Measurements from ENCODE around the gene ACTR1A.
"Not testable (repeated sequence)": the region's sequence is repeated elsewhere in the genome, so short reads cannot be mapped to it uniquely, and the experiment has no call there.

Gene ACTR1A

GRCh38 chr10:102480396-102480795 lies 22.1 kb downstream of the ACTR1A start:
- no peak for DNase-seq (ENCODE audit: low read depth)

- no peak for DNase-seq (ENCODE audit: low read depth)
These were observed 22.9 kb downstream of the ACTR1A start for GRCh38 chr10:102479651-102480050.

DNA sequence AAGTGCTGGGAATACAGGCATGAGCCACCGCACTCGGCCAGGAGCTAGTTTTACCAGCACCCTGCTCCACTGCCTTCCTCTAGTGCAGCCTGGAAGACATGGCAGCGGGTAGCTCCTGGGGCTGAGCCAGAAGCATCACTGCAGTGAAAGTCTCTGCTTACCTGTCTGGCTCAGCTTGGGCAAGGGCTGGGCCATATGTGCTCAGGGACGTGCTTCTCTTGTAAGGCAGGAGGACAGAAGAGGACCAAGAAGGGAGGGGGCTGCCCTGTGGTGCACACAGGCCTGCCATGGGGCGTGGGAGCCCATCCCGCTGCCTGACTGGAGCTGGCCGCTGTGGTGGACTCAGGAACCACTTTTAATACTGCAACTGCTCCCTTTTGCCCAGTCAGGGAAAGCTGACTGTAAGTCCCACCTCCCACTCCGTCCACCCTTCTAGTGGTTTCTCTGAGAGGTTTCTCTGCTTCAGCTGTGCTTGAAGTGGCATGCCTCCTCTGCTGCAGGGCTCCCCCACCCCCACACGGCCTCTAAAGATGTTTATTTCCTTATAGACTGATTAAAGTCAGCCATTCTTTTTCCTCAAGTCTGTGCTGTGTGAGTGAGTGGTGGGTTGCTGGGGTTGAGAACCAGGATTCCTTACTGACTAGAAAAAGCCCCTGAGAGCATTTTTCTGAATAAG lies 25.9 kb downstream of the ACTR1A start:
- DNase-seq (ENCODE audit: low read depth), result no peak

DNA sequence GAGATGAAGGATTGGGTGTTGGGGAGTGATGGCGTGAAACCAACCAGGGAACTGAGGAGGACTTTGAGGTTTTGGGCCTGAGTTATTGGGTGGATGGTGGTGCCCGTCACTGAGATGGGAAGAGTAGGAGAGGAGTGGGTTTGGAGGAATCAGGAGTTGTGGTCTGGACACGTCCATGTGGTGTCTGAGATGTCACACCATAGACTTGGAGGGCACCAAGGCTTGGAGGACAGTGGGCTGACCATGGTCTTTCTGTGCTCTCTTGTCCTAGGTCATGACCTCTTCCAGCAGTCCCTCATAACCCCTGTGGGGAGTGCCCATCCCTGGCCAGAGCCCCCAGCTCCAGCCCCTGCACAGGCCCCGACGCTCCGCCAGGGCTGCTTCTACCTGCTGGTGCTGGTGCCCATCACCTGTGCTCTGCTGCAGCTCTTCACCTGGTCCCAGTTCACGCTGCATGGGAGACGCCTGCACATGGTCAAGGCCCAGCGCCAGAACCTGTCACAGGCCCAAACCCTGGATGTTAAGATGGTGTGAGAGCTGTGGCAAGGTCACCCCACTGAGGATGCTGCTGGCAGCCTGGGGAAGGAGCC lies 27.0 kb downstream of the ACTR1A start:
- DNase-seq (ENCODE audit: low read depth), result no peak

GRCh38 chr10:102473445-102474331 lies 28.8 kb downstream of the ACTR1A start:
- no peak for DNase-seq (ENCODE audit: low read depth)

DNA sequence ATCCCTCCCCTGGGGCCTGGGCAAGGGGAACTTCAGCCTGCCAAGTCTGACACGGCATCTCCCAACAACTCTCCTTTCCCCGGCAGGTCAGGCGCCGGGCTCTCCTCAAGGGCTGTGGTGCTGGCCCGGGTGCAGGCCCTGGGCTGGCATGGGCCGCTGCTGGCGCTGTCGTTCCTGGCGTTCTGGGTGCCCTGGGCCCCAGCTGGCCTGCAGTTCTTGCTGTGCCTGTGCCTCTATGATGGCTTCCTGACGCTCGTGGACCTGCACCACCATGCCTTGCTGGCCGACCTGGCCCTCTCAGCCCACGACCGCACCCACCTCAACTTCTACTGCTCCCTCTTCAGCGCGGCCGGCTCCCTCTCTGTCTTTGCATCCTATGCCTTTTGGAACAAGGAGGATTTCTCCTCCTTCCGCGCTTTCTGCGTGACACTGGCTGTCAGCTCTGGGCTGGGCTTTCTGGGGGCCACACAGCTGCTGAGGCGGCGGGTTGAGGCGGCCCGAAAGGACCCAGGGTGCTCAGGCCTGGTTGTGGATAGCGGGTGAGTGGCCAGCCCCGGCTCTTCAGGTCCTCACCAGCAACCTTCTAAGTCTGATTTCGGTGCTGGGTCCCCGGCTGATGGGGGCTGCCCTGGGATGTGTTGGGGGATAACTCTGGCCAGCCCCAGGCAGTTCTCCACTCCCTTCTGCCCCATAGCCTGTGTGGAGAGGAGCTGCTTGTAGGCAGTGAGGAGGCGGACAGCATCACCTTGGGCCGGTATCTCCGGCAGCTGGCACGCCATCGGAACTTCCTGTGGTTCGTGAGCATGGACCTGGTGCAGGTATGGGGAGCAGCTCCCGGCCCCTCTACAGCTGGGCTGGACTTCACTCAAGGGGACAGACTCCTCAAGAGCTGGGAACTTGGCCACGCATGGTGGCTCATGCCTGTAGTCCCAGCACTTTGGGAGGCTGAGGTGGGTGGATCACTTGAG lies 31.6 kb downstream of the ACTR1A start:
- no peak for DNase-seq (ENCODE audit: low read depth)

DNA sequence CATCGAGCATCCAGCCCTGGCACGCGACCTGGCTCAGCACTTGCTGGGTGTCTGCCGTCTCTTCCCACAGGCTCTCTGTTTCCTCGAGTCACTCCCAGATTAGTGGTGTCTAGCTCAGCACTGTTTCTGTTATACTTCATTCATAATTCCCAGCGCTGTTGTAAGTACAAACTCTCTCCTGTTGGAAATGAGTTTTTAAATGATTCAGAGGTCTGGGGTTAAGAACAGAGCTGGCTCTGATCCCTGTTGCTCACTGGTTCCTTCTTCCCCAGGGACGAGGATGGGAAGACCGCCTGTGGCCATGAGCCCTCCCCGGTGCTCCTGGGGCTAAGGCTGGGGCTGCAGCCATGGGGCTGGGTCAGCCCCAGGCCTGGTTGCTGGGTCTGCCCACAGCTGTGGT lies 33.8 kb downstream of the ACTR1A start:
- no peak for DNase-seq (ENCODE audit: low read depth)

GRCh38 chr10:102467971-102468438 lies 34.5 kb downstream of the ACTR1A start:
- no peak for DNase-seq (ENCODE audit: low read depth)

GRCh38 chr10:102467318-102467717 lies 35.2 kb downstream of the ACTR1A start:
- no peak for DNase-seq (ENCODE audit: low read depth)

DNA sequence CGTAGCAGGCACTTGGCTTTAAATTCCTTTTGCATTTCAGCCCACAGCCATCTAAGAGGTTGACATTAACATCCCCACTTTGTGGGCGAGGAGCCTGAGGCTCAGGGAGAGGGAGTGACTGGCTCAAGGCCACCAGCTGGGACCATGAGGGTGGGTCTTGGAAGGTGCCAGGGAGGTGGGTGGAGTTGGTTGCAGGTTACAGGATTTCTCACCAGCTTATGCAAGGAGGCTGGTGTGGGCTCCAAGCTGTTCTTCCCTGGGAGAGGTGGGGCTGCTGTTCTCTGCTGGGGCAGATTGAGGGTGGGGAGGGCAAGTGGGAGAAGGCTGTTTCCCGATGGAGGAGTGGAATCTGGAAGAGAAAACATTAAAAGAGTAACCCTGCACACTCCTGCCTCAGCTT lies 37.0 kb downstream of the ACTR1A start:
- no peak for DNase-seq (ENCODE audit: low read depth)

DNA sequence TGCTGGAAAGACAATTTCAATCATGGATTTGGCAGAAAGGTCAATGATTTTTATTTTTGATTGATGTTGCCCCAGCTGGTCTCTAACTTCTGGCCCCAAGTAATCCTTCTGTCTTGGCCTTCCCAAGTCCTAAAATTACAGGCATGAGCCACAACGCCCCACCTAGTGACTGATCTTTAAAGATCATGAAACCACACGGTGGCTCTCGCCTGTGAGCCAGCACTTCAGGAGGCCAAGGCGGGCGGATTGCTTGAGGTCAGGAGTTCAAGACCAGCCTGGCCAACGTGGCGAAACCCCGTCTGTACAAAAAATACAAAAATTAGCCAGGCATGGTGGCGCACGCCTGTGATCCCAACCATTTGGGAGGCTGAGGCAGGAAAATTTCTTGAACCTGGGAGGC lies 38.5 kb downstream of the ACTR1A start:
- DNase-seq (ENCODE audit: low read depth), result no peak

DNA sequence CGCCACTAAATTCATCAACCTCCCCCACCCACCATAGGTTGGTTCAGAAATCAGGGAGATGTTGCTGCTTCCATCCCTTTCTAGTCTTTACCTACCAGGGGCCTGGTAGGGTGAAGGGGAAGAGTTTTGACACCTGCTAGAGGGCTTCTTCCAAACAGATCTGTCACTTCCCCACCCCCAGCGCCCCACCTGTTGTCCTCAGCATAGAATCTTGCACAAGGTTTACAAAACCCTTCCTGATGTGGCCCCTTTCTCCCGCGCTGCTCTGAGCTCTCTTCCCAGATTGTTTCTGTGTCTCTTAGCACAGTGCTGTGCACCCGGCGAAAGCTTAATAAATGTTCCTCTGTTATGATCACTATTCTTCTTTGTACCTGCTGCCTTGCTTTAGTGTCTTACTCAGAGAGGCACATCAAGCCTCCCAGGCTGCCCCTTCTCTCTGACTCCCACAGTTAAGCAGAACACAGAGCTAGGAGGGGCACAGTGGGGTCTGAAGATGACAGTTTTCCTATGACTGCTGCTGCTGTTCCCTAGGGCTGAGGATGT lies 39.9 kb downstream of the ACTR1A start:
- no peak for DNase-seq (ENCODE audit: low read depth)

GRCh38 chr10:102461187-102462054 lies 41.1 kb downstream of the ACTR1A start:
- peak; percentile 87 for DNase-seq (ENCODE audit: low read depth)

DNA sequence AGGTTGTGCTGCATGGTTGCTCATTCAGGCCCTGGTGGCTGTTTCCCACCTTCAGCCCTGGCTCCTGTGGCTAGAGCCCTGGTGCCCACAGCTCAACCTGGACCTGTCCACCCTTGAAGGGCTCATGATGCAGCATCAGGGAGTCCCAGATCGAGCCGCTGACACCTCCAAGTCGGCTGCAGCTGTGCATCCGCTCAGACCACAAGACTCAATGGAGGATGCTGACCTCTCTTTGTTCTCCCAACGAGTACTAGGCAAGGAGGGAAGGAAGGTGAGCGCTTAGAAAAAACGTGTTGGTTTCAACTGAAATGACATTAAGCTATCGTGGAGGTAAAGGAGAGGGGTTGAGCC lies 41.7 kb downstream of the ACTR1A start:
- no peak for DNase-seq (ENCODE audit: low read depth)

- no peak for DNase-seq (ENCODE audit: low read depth)
These were observed 43.9 kb downstream of the ACTR1A start for GRCh38 chr10:102458656-102459055.

GRCh38 chr10:102457591-102458150 lies 44.8 kb downstream of the ACTR1A start:
- DNase-seq (ENCODE audit: low read depth), result no peak

DNA sequence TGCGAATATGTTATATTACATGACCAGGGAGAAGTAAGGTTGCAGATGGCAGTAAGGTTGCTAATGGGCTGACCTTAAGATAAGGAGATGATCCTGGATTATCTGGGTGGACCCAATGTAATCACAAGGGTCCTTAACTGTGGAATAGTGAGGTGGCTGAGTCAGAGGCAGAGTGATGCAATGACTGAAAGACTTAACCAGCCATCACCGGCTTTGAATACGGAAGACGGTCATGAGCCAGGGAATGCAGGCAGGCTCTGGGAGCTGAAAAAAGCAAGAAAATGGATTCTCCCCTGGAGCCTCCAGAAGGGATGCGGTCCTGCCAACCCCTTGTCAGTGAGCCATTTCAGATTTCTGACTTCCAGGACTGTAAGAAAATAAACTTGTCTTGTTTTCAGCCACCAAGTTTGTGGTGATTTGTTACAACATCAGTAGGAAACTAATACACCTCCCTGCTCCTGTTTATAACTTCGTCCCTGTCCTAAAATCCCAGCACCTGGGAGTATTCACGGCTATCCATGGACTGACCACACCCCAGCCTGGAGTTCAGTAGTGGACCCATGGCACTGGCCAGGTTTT lies 46.5 kb downstream of the ACTR1A start:
- DNase-seq (ENCODE audit: low read depth), result no peak

DNA sequence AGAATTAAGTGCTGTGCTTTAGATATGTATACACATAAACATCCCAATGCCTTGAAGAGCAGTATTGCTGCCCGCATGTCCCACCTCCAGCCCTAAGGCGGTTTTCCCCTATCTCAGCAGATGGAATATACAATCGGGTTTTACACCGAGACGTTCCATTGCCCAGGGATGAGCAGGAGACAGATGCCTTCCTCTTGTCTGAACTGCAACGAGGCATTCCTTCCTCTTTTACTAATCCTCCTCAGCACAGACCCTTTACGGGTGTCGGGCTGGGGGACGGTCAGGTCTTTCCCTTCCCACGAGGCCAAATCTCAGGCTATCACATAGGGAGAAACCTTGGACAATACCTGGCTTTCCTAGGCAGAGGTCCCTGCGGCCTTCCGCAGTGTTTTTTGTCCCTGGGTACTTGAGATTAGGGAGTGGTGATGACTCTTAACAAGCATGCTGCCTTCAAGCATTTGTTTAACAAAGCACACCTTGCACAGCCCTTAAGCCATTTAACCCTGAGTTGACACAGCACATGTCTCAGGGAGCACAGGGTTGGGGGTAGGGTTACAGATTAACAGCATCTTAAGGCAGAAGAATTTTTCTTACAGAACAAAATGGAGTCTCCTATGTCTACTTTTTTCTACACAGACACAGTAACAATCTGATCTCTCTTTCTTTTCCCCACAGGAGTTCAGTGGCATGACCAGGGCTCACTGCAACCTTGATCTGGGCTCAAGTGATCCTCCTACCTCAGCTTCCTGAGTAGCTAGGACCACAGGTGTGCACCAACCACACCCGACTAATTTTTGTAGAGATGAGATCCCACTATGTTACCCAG lies 47.6 kb downstream of the ACTR1A start:
- not testable (repeated sequence) for DNase-seq (ENCODE audit: low read depth)

DNA sequence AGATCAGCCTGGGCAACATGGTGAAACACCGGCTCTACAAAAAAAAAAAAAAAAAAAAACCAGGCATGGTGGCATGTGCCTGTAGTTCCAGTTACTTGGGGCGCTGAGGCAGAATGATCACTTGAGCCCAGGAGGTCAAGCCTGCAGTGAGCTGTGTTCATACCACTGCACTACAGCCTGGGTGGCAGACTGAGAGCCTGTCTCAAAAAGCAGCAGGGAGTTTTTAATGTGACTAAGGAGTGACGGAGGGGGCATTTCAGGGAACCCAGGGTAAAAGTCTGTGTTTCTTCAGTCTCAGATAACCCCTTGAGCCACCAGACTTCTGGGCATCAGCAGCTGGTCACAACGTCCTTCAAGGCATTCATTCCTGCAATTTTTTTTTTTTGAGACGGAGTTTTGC lies 49.0 kb downstream of the ACTR1A start:
- no peak for DNase-seq (ENCODE audit: low read depth)
